Liver (tissue), 9 donors: ENCODE measurements around the gene RGMA. TPM values are rescaled to one million over a fixed set of nuclear protein-coding genes. Genes with fewer than 3 reads are reported as not detected.

Source experiments
- DNase-seq: peaks from one replicate; pipeline ENCODE4 v3.0.0-alpha.2; 2017; ENCODE audit warnings: low spot score
- H3K27ac ChIP-seq, 2 donors: one replicate each; pipeline ENCODE4 v1.7.0; 2013; ENCODE audit warnings: inconsistent platforms in 2 of 2, low read length in 2 of 2, control low read depth in 1 of 2, low read depth in 1 of 2, mild to moderate bottlenecking in 1 of 2
- H3K27me3 ChIP-seq, 4 donors: one replicate each; pipeline versions ENCODE4 v1.6.1 to v1.7.0; 2013; ENCODE audit warnings: low read length in 3 of 4, inconsistent platforms in 1 of 4, mild to moderate bottlenecking in 1 of 4, moderate library complexity in 1 of 4; ENCODE audit not compliant: control insufficient read depth in 4 of 4, insufficient read depth in 4 of 4
- H3K36me3 ChIP-seq, 4 donors: one replicate each; pipeline versions ENCODE4 v1.6.1 to v1.7.0; 2013; ENCODE audit warnings: low read length in 3 of 4, mild to moderate bottlenecking in 3 of 4, low read depth in 1 of 4, moderate library complexity in 1 of 4; ENCODE audit not compliant: control insufficient read depth in 4 of 4, insufficient read depth in 3 of 4
- H3K4me1 ChIP-seq, 4 donors: one replicate each; pipeline versions ENCODE4 v1.6.1 to v1.7.0; 2013; ENCODE audit warnings: low read length in 3 of 4, mild to moderate bottlenecking in 3 of 4, moderate library complexity in 1 of 4; ENCODE audit not compliant: control insufficient read depth in 4 of 4, insufficient read depth in 4 of 4
- H3K4me3 ChIP-seq, 3 donors: one replicate each; pipeline versions ENCODE4 v1.6.1 to v1.7.0; 2013; ENCODE audit warnings: low read length in 3 of 3, control low read depth in 1 of 3, low read depth in 1 of 3, mild to moderate bottlenecking in 1 of 3
- H3K9ac ChIP-seq, 2 donors: one replicate each; pipeline ENCODE4 v1.7.0; 2013; ENCODE audit warnings: low read length in 2 of 2, mild to moderate bottlenecking in 2 of 2, moderate library complexity in 2 of 2, control low read depth in 1 of 2, low read depth in 1 of 2
- H3K9me3 ChIP-seq, 4 donors: one replicate each; pipeline versions ENCODE4 v1.6.1 to v1.7.0; 2013; ENCODE audit warnings: low read length in 3 of 4; ENCODE audit not compliant: control insufficient read depth in 4 of 4
- EGR1 ChIP-seq, 2 donors: IDR thresholded peaks; 2 replicates each; pipeline ENCODE4 v1.6.1; 2016 to 2018; ENCODE audit warnings: antibody characterized with exemption in 2 of 2, low read depth in 2 of 2
- FOXA1 ChIP-seq: IDR thresholded peaks from 2 replicates; pipeline ENCODE4 v1.6.1; 2016; ENCODE audit warnings: antibody characterized with exemption
- FOXA2 ChIP-seq: IDR thresholded peaks from 2 replicates; pipeline ENCODE4 v1.6.1; 2016; ENCODE audit warnings: antibody characterized with exemption
- GABPA ChIP-seq, 2 donors: IDR thresholded peaks in 1 of 2; conservative IDR thresholded peaks in 1 of 2; 2 replicates each; pipeline ENCODE4 v1.6.1; 2016; ENCODE audit warnings: antibody characterized with exemption in 2 of 2, mild to moderate bottlenecking in 1 of 2, moderate library complexity in 1 of 2
- HNF4A ChIP-seq, 2 donors: conservative IDR thresholded peaks; 2 replicates each; pipeline ENCODE4 v1.6.1; 2016; ENCODE audit warnings: antibody characterized with exemption in 2 of 2, mild to moderate bottlenecking in 2 of 2
- MAX ChIP-seq: IDR thresholded peaks from 2 replicates; pipeline ENCODE4 v1.6.1; 2016; ENCODE audit warnings: antibody characterized with exemption
- NR2F2 ChIP-seq: IDR thresholded peaks from 2 replicates; pipeline ENCODE4 v1.6.1; 2016; ENCODE audit warnings: antibody characterized with exemption
- RAD21 ChIP-seq, 2 donors: IDR thresholded peaks; 2 replicates each; pipeline ENCODE4 v1.6.1; 2016; ENCODE audit warnings: antibody characterized with exemption in 2 of 2, mild to moderate bottlenecking in 2 of 2
- REST ChIP-seq: IDR thresholded peaks from 2 replicates; pipeline ENCODE4 v1.6.1; 2016; ENCODE audit warnings: antibody characterized with exemption, mild to moderate bottlenecking
- RXRA ChIP-seq, 2 donors: IDR thresholded peaks; 2 replicates each; pipeline ENCODE4 v1.6.1; 2017 to 2018; ENCODE audit warnings: antibody characterized with exemption in 2 of 2, mild to moderate bottlenecking in 1 of 2
- YY1 ChIP-seq: IDR thresholded peaks from 2 replicates; pipeline ENCODE4 v1.6.1; 2016; ENCODE audit warnings: antibody characterized with exemption, mild to moderate bottlenecking
- WGBS: extraction: QIAGEN DNeasy Blood & Tissue Kit; methylation state at CpG from one replicate; pipeline ENCODE4 v1.1.7; 2013; 5-methylcytosine and 5-hydroxymethylcytosine counted together
- polyA plus RNA-seq, 2 donors: library from polyadenylated mRNA; stranded (reverse) in 1 of 2; unstranded in 1 of 2; fragments of 200-250 nt in 1 of 2; fragments of >200 nt in 1 of 2; fragmentation: Nextera tagmentation in 1 of 2; extraction: Ambion mirVana in 1 of 2; gene quantifications; one replicate each; pipeline versions ENCODE4 v1.2.1 to v1.2.3, GENCODE V29; 2013 to 2015
- total RNA-seq, 2 donors: library from RNA; depleted of rRNA; stranded (reverse); fragments of >200 nt; gene quantifications; one replicate each; pipeline ENCODE4 v1.2.3, GENCODE V29; 2014
- TF ChIP-seq, protein P1 (sequence below): fragments of 150-350 bp; IDR thresholded peaks from 2 replicates; pipeline ENCODE4 v1.5.1; 2017; ENCODE audit warnings: improper control_type of control experiment, low read depth, low read length; ENCODE audit not compliant: missing input control
- TF ChIP-seq, protein P2 (sequence below): IDR thresholded peaks from 2 replicates; pipeline ENCODE4 v1.6.1; 2016; ENCODE audit warnings: antibody characterized with exemption
- donor health status: healthy.
- donor health status: healthy.
- donor health status: healthy.
- donor health status: healthy.
- donor health status: healthy.

RGMA gene
- total and polyA plus RNA-seq, 4 donors, result 0.15 to 0.33 (median 0.18) TPM; not detected in 1

DNA sequence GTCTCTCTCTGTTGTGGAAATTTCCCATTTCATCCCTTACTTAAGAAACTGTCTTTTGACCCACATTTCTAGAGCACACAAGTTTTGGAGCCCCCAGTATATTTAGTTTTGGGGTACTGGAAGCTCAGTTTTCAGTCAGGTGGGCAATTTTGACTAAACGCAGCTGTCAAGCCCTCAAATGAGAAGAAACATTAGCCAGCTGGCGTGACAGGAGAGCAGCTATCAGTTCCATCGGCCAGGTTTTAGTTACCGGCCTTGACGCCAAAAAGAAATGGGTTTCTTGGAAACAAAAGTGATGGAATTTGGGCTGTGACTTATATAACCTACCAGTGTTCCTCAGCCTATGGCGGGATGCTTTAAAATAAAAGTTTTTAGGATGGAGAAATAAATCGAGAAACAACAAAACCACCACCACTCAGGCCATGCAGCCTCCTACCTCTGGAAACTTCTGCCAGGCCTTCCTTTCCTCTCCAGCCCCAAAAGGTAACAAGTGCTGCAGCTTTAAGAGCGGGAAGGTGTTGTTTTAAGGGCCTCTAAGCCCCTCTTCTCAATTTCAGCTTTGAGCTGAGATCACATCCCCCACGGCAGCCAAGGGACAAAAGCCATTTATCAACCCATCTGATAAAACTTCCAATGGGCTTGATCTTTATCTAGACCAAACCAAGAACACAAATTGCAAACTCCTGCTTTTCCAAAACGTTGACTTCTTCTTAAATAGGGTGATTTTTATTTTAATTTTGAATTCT lies 18.3 kb downstream of the RGMA start (continued):
- TF ChIP-seq, protein P1, sequence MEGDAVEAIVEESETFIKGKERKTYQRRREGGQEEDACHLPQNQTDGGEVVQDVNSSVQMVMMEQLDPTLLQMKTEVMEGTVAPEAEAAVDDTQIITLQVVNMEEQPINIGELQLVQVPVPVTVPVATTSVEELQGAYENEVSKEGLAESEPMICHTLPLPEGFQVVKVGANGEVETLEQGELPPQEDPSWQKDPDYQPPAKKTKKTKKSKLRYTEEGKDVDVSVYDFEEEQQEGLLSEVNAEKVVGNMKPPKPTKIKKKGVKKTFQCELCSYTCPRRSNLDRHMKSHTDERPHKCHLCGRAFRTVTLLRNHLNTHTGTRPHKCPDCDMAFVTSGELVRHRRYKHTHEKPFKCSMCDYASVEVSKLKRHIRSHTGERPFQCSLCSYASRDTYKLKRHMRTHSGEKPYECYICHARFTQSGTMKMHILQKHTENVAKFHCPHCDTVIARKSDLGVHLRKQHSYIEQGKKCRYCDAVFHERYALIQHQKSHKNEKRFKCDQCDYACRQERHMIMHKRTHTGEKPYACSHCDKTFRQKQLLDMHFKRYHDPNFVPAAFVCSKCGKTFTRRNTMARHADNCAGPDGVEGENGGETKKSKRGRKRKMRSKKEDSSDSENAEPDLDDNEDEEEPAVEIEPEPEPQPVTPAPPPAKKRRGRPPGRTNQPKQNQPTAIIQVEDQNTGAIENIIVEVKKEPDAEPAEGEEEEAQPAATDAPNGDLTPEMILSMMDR, result no peak
- TF ChIP-seq FOXA1 (no peak), FOXA2 (no peak), GABPA (IDR thresholded peaks at IDR 0.05 in 1 of 2, conservative IDR thresholded peaks at IDR 0.05 in 1 of 2) (no peak)

DNA sequence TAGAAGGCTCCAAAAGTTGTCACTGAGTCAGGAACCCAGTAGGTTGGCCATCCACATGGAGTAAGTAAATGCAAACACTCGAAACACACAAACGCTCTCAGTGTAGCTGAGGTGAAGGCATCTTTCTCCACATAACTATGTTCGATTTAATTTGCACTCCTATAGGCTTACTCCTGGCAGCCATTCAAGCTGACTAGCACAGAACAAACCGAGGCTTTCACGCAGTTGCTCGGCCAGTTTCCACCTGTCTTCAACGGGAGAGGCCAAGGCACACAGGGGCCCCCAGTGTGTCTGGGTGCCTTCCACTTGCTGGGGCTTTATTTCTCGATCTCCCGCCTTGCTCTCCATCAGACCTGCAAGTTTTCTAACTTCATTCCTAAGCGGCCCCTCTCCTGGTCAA lies 18.9 kb downstream of the RGMA start:
- Histone ChIP-seq H3K27me3 (peaks cover 2 to 19% (median 14%) of the 10 kb centered on the region in 4 donors), H3K4me1 (peaks cover 8 to 19% (median 9%) of the 10 kb centered on the region in 4 donors), H3K27ac (no peak overlapping the region), H3K36me3 (no peaks in the 10 kb centered on the region), H3K9me3 (no peaks in the 10 kb centered on the region), H3K9ac (no peak overlapping the region), H3K4me3 (no peak overlapping the region)
- WGBS, result 68% methylated on average over 10 of the region's 10 CpGs
- TF ChIP-seq, protein P2, sequence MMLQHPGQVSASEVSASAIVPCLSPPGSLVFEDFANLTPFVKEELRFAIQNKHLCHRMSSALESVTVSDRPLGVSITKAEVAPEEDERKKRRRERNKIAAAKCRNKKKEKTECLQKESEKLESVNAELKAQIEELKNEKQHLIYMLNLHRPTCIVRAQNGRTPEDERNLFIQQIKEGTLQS, result no peak
- TF ChIP-seq FOXA2 (no peak), REST (no peak), GABPA (IDR thresholded peaks at IDR 0.05 in 1 of 2, conservative IDR thresholded peaks at IDR 0.05 in 1 of 2) (no peak), RXRA (IDR thresholded peaks at IDR 0.05) (no peak), NR2F2 (no peak), RAD21 (IDR thresholded peaks at IDR 0.05) (no peak), EGR1 (IDR thresholded peaks at IDR 0.05; ENCODE audit: low read depth in 2 of 2) (no peak), YY1 (no peak), MAX (no peak), HNF4A (conservative IDR thresholded peaks at IDR 0.05) (no peak)
- TF ChIP-seq, protein P1, result no peak
- DNase-seq, result no peak
